Activated CD4-positive, CD25-positive, alpha-beta regulatory T cell treated with anti-CD3 and anti-CD28 coated beads, Interleukin-2, amount 50 U/mL, for 24 hours (primary cell): ENCODE measurements around the gene IGFLR1.

Experiments
- ATAC-seq, 2 donors: fragments of 150-1000 bp; cut with Tn5 transposase; one replicate each; pipeline ENCODE4 v1.10.0; 2021; ENCODE audit warnings: mild to moderate bottlenecking in 1 of 2, moderate library complexity in 1 of 2

Gene IGFLR1

GRCh38 chr19:35723671-35724070 is 18.6 kb downstream of the IGFLR1 start:
- ATAC-seq = no peak

GRCh38 chr19:35722897-35723296 is 19.4 kb downstream of the IGFLR1 start:
- ATAC-seq = no peak

- ATAC-seq = no peak
Measured at GRCh38 chr19:35722461-35722860, 19.8 kb downstream of the IGFLR1 start.

GRCh38 chr19:35721374-35721773 is 20.9 kb downstream of the IGFLR1 start:
- no peak for ATAC-seq

GRCh38 chr19:35720648-35721047 is 21.6 kb downstream of the IGFLR1 start:
- no peak for ATAC-seq

GRCh38 chr19:35720163-35720524 is 22.1 kb downstream of the IGFLR1 start:
- ATAC-seq = no peak

GRCh38 chr19:35719402-35720162 is 22.7 kb downstream of the IGFLR1 start:
- no peak for ATAC-seq

GRCh38 chr19:35718345-35719041 is 23.8 kb downstream of the IGFLR1 start:
- ATAC-seq = peak; percentile 1

GRCh38 chr19:35717665-35718344 is 24.4 kb downstream of the IGFLR1 start, which contains the start of gene KMT2B:
Gene KMT2B, plus strand, starts transcription at chr19:35718003. Its CDS starts 16 bp downstream, at chr19:35718019.
- ATAC-seq = peak; percentile 0

GRCh38 chr19:35716801-35717664 is 25.2 kb downstream of the IGFLR1 start:
- ATAC-seq = peak; percentile 67 to 72

- no peak for ATAC-seq
Measured at GRCh38 chr19:35715981-35716800, 26.1 kb downstream of the IGFLR1 start.

GRCh38 chr19:35715355-35715809 is 26.9 kb downstream of the IGFLR1 start:
- ATAC-seq = no peak

- ATAC-seq = no peak
Measured at GRCh38 chr19:35714601-35715354, 27.5 kb downstream of the IGFLR1 start.

- no peak for ATAC-seq
Measured at GRCh38 chr19:35713904-35714495, 28.3 kb downstream of the IGFLR1 start.

- no peak for ATAC-seq
Measured at GRCh38 chr19:35713506-35713850, 28.8 kb downstream of the IGFLR1 start.

- ATAC-seq = peak; percentile 34 to 44
Measured at GRCh38 chr19:35712567-35713505, 29.4 kb downstream of the IGFLR1 start.

GRCh38 chr19:35710784-35711723 is 31.2 kb downstream of the IGFLR1 start:
- peak; percentile 48 to 58 for ATAC-seq

GRCh38 chr19:35708391-35708790 is 33.9 kb downstream of the IGFLR1 start:
- no peak for ATAC-seq
